Upper lobe of left lung (tissue), 4 donors: ENCODE results near the gene PRELID1.

Experiments
- CTCF ChIP-seq, 6 experiments: fragments of 450-650 bp in 4 of 6; fragments of 200-600 bp in 2 of 6; sonication (generic) in 2 of 6; IDR thresholded peaks; one replicate each; pipeline ENCODE4 v1.5.1; 2016 to 2019; ENCODE audit warnings: antibody characterized with exemption in 6 of 6
- EP300 ChIP-seq, 4 donors: sonication (generic); formaldehyde crosslinking; IDR thresholded peaks; one replicate each; pipeline ENCODE4 v1.5.1; 2017; ENCODE audit warnings: antibody characterized with exemption in 4 of 4, control low read depth in 2 of 4
- POLR2A ChIP-seq, 4 donors: fragments of 450-650 bp; IDR thresholded peaks; one replicate each; pipeline ENCODE4 v1.5.1; 2016 to 2017; ENCODE audit warnings: antibody characterized with exemption in 4 of 4, mild to moderate bottlenecking in 2 of 4
- POLR2AphosphoS5 ChIP-seq, 2 donors: sonication (generic); formaldehyde crosslinking; IDR thresholded peaks; one replicate each; pipeline ENCODE4 v1.5.1; 2017; ENCODE audit warnings: antibody characterized with exemption in 2 of 2

DNA sequence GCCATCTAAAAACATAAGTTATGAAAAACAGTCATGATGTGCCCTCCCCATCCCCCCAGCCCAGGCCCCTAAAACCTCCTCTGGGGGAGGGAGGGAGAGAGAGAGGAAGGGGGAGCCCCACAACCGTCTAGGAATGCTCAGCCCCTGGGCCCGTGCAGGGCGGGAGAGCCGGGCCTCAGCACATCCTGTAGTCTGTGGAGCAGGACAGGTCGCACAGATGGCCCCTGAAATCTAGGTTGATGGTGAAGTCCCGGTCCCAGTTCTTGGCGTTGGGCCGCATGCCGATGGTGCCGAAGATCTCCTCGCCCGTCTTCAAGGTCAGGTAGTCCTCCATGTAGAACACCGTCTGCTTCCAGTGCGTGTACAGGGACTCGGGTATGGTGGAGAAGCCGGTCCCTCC, 38.2 kb upstream of the PRELID1 start:
- TF ChIP-seq POLR2A (IDR thresholded peaks at IDR 0.05) (no peak), CTCF (IDR thresholded peaks at IDR 0.05) (no peak), EP300 (IDR thresholded peaks at IDR 0.05) (no peak), POLR2AphosphoS5 (IDR thresholded peaks at IDR 0.05) (no peak)
